ENCODE results near the gene RFX3.

RFX3 gene

GRCh38 chr9:3268223-3268622 lies 257.6 kb downstream of the RFX3 start:
- DNase-seq = no peak

- no peak for DNase-seq
Observed at GRCh38 chr9:3263698-3264097, 262.1 kb downstream of the RFX3 start.

GRCh38 chr9:3262826-3263529 lies 262.8 kb downstream of the RFX3 start:
- no peak for DNase-seq

- no peak for DNase-seq
Observed at GRCh38 chr9:3261484-3261883, 264.3 kb downstream of the RFX3 start.

GRCh38 chr9:3256571-3257330 lies 269.1 kb downstream of the RFX3 start:
- DNase-seq = no peak

- no peak for DNase-seq
Observed at GRCh38 chr9:3251309-3251708, 274.5 kb downstream of the RFX3 start.

- DNase-seq = no peak
Observed at GRCh38 chr9:3250741-3251140, 275.1 kb downstream of the RFX3 start.

GRCh38 chr9:3247211-3247610 lies 278.6 kb downstream of the RFX3 start:
- DNase-seq = no peak

GRCh38 chr9:3246241-3246640 lies 279.6 kb downstream of the RFX3 start:
- no peak for DNase-seq

GRCh38 chr9:3244963-3245653 lies 280.7 kb downstream of the RFX3 start:
- peak; percentile 61 to 68 for DNase-seq

GRCh38 chr9:3243683-3244082 lies 282.1 kb downstream of the RFX3 start:
- DNase-seq = peak; percentile 32 to 38

GRCh38 chr9:3241290-3241689 lies 284.5 kb downstream of the RFX3 start:
- DNase-seq = no peak

GRCh38 chr9:3240656-3241268 lies 285.0 kb downstream of the RFX3 start:
- peak; percentile 58 to 70 for DNase-seq

GRCh38 chr9:3239240-3239639 lies 286.6 kb downstream of the RFX3 start:
- no peak for DNase-seq

GRCh38 chr9:3238236-3238635 lies 287.6 kb downstream of the RFX3 start:
- DNase-seq = no peak

GRCh38 chr9:3237121-3237520 lies 288.7 kb downstream of the RFX3 start:
- no peak for DNase-seq

- no peak for DNase-seq
Observed at GRCh38 chr9:3235497-3235896, 290.3 kb downstream of the RFX3 start.

GRCh38 chr9:3224931-3225330 lies 300.9 kb downstream of the RFX3 start:
- no peak for DNase-seq

- DNase-seq = no peak
Observed at GRCh38 chr9:3215658-3216057, 310.1 kb downstream of the RFX3 start.

- DNase-seq = no peak
Observed at GRCh38 chr9:3214741-3215140, 311.1 kb downstream of the RFX3 start.

GRCh38 chr9:3205421-3206095 lies 320.2 kb downstream of the RFX3 start:
- no peak for DNase-seq

GRCh38 chr9:3200331-3200774 lies 325.4 kb downstream of the RFX3 start:
- no peak for DNase-seq

GRCh38 chr9:3193791-3194190 lies 332.0 kb downstream of the RFX3 start:
- no peak for DNase-seq
